Adrenal gland (tissue), 12 donors: Measurements from ENCODE around the gene SPAG4. TPM values are rescaled to one million over a fixed set of nuclear protein-coding genes. Genes with fewer than 3 reads are reported as not detected.

Experiments
- DNase-seq, 7 donors: peaks; one replicate each; pipeline ENCODE4 v3.0.0-alpha.2; 2019 to 2020
- H3K27ac ChIP-seq, 5 donors: fragments of 200-600 bp; sonication (generic) in 4 of 5; 1 replicate in 3 of 5; 2 replicates in 2 of 5; pipeline versions ENCODE4 v1.5.1 to v1.8.0; 2016 to 2020; ENCODE audit warnings: mild to moderate bottlenecking in 1 of 5
- H3K27me3 ChIP-seq: fragments of 200-600 bp; 2 replicates; pipeline ENCODE4 v1.8.0; 2021
- H3K36me3 ChIP-seq, 2 donors: fragments of 200-600 bp; replicated peaks in 1 of 2; 1 replicate in 1 of 2; 2 replicates in 1 of 2; pipeline versions ENCODE4 v1.5.1 to v1.8.0; 2018 to 2022
- H3K4me1 ChIP-seq, 2 donors: fragments of 200-600 bp; replicated peaks in 1 of 2; 1 replicate in 1 of 2; 2 replicates in 1 of 2; pipeline versions ENCODE4 v1.5.1 to v1.8.0; 2018 to 2021
- H3K4me3 ChIP-seq, 4 donors: fragments of 200-600 bp; sonication (generic) in 3 of 4; one replicate each; pipeline ENCODE4 v1.5.1; 2016 to 2018
- H3K9me3 ChIP-seq, 3 donors: fragments of 200-600 bp; sonication (generic) in 1 of 3; replicated peaks in 1 of 3; 1 replicate in 2 of 3; 2 replicates in 1 of 3; pipeline versions ENCODE4 v1.5.1 to v1.8.0; 2016 to 2021
- CTCF ChIP-seq, 6 experiments: fragments of 450-650 bp in 4 of 6; fragments of 200-600 bp in 2 of 6; sonication (generic) in 1 of 6; IDR thresholded peaks; 1 replicate in 5 of 6; 2 replicates in 1 of 6; pipeline versions ENCODE4 v1.5.1 to v1.8.0; 2016 to 2021; ENCODE audit warnings: antibody characterized with exemption in 6 of 6, mild to moderate bottlenecking in 2 of 6, moderate library complexity in 1 of 6
- POLR2A ChIP-seq, 2 donors: fragments of 450-650 bp; IDR thresholded peaks; one replicate each; pipeline ENCODE4 v1.6.1; 2017; ENCODE audit warnings: antibody characterized with exemption in 2 of 2, mild to moderate bottlenecking in 2 of 2, moderate library complexity in 1 of 2
- WGBS, 4 donors: extraction: QIAGEN DNeasy Blood & Tissue Kit in 2 of 4; methylation state at CpG; one replicate each; pipeline versions ENCODE4 v1.1.5 to v1.1.7; 2013 to 2017; 5-methylcytosine and 5-hydroxymethylcytosine counted together
- intact Hi-C, 2 donors: fragments of 100-400 bp; cut with DNase I; formaldehyde crosslinking; loops; one replicate each; pipeline versions ENCODE4 v1.14.1 to v1.15.0; 2022 to 2023
- polyA plus RNA-seq, 3 donors: library from polyadenylated mRNA; stranded (reverse); fragments of 200-250 nt in 2 of 3; fragments of 350-450 nt in 1 of 3; fragmentation: Illumina TruSeq in 1 of 3; extraction: RNeasy Lipid Tissue Mini Kit (QIAGEN cat#74804) in 1 of 3; gene quantifications; one replicate each; pipeline ENCODE4 v1.2.3, GENCODE V29; 2013 to 2014
- total RNA-seq, 9 donors: library from RNA; depleted of rRNA in 4 of 9; stranded (reverse); fragments of >200 nt in 4 of 9; fragments of 120-200 nt in 1 of 9; fragmentation: NEBNext Ultra II Directional in 1 of 9; extraction: Animal tissue kit (Norgen Biotek cat#: 25700) in 1 of 9; gene quantifications; one replicate each; pipeline versions ENCODE4 v1.1.0 to v1.2.4, GENCODE V29; 2013 to 2023
- donor health status: healthy with polysubstance abuse.
- donor health status: Bipolar disorder and iron deficiency.
- donor health status: DM: yes; HTN: yes; CAD: no.
- donor health status: DM: no; HTN: no; CAD: no.
- donor health status: DM: no; HTN: no; CAD: no.
- donor health status: DM: yes; HTN: yes; CAD: no.

Gene SPAG4
- total and polyA plus RNA-seq, 12 donors: 2.7 to 32.0 (median 13.4) TPM

DNA sequence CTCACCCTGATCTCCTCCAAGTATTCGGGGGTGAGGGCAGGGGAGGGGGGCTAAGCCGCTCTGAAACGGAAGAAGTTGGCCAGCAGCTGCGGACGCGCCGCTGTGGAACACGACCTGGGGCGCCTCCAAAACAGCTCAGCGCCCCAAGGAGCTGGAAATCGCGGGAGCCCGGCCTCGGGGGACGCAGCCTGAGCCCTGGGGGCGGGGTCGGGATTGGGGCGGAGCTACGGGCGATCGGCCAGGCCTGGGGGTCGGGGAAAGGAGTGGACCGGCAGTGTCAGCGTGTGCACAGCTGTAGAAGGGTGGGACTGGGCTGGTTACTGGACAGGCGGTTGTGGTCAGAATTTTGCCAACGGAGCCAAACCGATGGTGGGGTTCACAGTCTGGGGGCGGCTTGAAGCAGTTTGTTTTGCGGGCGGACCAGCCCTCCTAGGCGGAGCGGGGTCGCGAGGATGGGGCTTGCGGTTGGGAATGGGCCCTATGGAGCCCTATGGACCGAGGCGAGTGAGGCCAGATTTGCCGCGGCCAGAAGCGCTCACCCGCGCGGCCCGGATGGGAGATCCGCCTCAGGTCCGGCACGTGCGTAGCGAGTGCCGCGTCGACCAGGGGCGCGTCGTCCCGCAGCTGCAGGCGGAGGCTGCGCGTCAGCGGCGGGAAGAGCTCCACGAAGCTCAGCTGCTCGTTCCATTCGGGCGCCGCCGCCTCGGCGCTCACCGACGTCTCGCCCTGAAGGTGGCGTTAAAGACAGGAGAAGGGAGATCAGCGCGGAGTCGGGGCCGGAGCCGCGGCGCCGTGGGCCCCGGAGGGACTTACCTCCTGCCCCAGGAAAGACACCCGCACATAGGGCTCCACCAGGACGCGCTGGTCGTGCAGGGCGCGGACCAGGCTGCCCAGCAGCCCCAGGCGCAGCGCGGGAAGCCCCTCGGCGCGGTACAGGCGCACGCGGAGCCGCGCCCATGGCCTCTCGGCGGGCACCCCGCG is 14.3 kb upstream of the SPAG4 start:
- Histone ChIP-seq H3K9me3 (no peaks in the 10 kb centered on the region), H3K27me3 (no peaks in the 10 kb centered on the region), H3K36me3 (no peaks in the 10 kb centered on the region), H3K27ac (no peak overlapping the region), H3K4me3 (peak overlapping the region in 2 of 4 donors; percentile 18 to 55), H3K4me1 (peaks cover 15 to 17% of the 10 kb centered on the region in 2 donors)
- DNase-seq: peak; percentile 75 to 87 (median 79)
- TF ChIP-seq CTCF (IDR thresholded peaks at IDR 0.05) (peak; percentile 18 to 48 (median 26)), POLR2A (IDR thresholded peaks at IDR 0.05) (peak in 1 of 2 donors; percentile 41)
- 1 to 2% (median 1%) methylated on average over 10 to 103 of the region's 103 CpGs for WGBS, 4 donors
- intact Hi-C loops: no loop called here

GRCh38 chr20:35601990-35602389 is 13.6 kb upstream of the SPAG4 start:
- Histone ChIP-seq H3K36me3 (no peaks in the 10 kb centered on the region), H3K4me1 (peaks cover 15 to 17% of the 10 kb centered on the region in 2 donors), H3K27ac (no peak overlapping the region), H3K27me3 (no peaks in the 10 kb centered on the region), H3K4me3 (peak overlapping the region in 2 of 4 donors; percentile 18 to 55), H3K9me3 (no peaks in the 10 kb centered on the region)
- 29 to 70% (median 29%) methylated on average over 2 to 30 of the region's 30 CpGs; no CpG with 5 or more reads in 1 of the 4 donors for WGBS, 4 donors
- intact Hi-C loops: no loop called here
- TF ChIP-seq POLR2A (IDR thresholded peaks at IDR 0.05) (no peak), CTCF (IDR thresholded peaks at IDR 0.05) (no peak)
- DNase-seq: no peak

DNA sequence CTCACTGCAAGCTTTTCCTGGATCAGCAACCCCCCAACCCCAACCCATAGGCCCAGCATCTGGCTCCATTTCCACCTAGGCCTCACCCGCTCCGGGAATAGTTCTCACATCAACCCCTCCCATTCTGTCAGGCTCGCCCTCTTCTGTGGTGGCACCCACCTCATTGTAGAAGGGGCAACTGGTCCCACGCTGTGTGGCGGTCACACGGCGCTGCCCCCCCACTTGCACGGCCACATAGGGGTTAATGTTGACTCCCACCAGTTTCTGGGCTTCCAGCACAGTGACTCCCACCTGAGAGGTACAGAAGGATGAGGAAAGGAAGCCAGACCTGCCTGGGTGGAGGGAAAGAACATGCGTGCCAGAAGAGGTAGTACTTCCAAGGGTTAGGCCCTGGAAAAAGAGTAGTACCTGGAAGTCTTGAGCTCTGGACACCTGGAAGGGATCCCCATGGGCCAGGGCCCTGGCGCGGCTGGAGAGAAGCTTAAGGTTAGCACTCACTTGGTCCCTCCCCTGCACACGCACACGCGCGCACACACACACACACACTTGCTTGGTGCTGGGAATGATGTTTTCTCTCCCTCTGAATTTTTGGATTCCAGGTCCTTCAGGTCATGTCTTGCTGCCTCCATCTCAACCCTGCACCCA is 12.7 kb upstream of the SPAG4 start:
- Histone ChIP-seq H3K4me3 (no peak overlapping the region), H3K36me3 (no peaks in the 10 kb centered on the region), H3K4me1 (peaks cover 15 to 17% of the 10 kb centered on the region in 2 donors), H3K9me3 (no peaks in the 10 kb centered on the region), H3K27ac (no peak overlapping the region), H3K27me3 (no peaks in the 10 kb centered on the region)
- no peak for TF ChIP-seq POLR2A (IDR thresholded peaks at IDR 0.05)
- TF ChIP-seq CTCF (IDR thresholded peaks at IDR 0.05): no peak
- WGBS, 4 donors: 93 to 96% (median 95%) methylated on average over 11 to 15 of the region's 15 CpGs
- DNase-seq: no peak
- intact Hi-C loops: no loop called here
